GM12878 (cell line): ENCODE results near the gene CD99.

Experiments used
- BCLAF1 ChIP-seq: fragments of 450-650 bp; IDR thresholded peaks from 2 replicates; pipeline ENCODE4 v1.6.1; 2017; ENCODE audit warnings: antibody characterized with exemption, mild to moderate bottlenecking, moderate library complexity
- CTCF ChIP-seq, 3 experiments: IDR thresholded peaks in 2 of 3; conservative IDR thresholded peaks in 1 of 3; 2 replicates each; pipeline ENCODE4 v1.5.1; 2011; ENCODE audit warnings: low read depth in 3 of 3, low read length in 3 of 3, mild to moderate bottlenecking in 3 of 3, control low read depth in 2 of 3, moderate library complexity in 2 of 3, inconsistent platforms in 1 of 3, mixed read lengths in 1 of 3; ENCODE audit not compliant: control insufficient read depth in 2 of 3, insufficient read depth in 1 of 3; ENCODE audit errors: extremely low read depth in 1 of 3
- PAX8 ChIP-seq: fragments of 450-650 bp; IDR thresholded peaks from 2 replicates; pipeline ENCODE4 v1.6.1; 2017; ENCODE audit warnings: mild to moderate bottlenecking, moderate library complexity
- POLR2AphosphoS5 ChIP-seq: IDR thresholded peaks from 2 replicates; pipeline ENCODE4 v1.6.1; 2011; ENCODE audit warnings: mild to moderate bottlenecking, low read length, inconsistent platforms
- TAF1 ChIP-seq: IDR thresholded peaks from 2 replicates; pipeline ENCODE4 v1.6.1; 2011; ENCODE audit warnings: mild to moderate bottlenecking, low read depth, low read length, borderline replicate concordance
- USF2 ChIP-seq: IDR thresholded peaks from 2 replicates; pipeline ENCODE4 v1.6.1; 2011; ENCODE audit warnings: low read depth, low read length, improper control_type of control experiment, borderline replicate concordance
- YY1 ChIP-seq: IDR thresholded peaks from 2 replicates; pipeline ENCODE4 v1.6.1; 2011; ENCODE audit warnings: low read depth, mild to moderate bottlenecking, low read length
- ZBTB40 ChIP-seq: fragments of 450-650 bp; IDR thresholded peaks from 2 replicates; pipeline ENCODE4 v1.6.1; 2016; ENCODE audit warnings: mild to moderate bottlenecking, moderate library complexity, borderline replicate concordance

GRCh38 chrX:2748815-2749188, 57.7 kb downstream of the CD99 start:
- TF ChIP-seq BCLAF1 (no peak), ZBTB40 (no peak), CTCF (IDR thresholded peaks at IDR 0.05 in 2 of 3, conservative IDR thresholded peaks at IDR 0.05 in 1 of 3; ENCODE audit: control insufficient read depth in 2 of 3, extremely low read depth in 1 of 3, insufficient read depth in 1 of 3, low read depth in 3 of 3, low read length in 3 of 3) (no peak), YY1 (no peak), USF2 (no peak), TAF1 (no peak), POLR2AphosphoS5 (no peak), PAX8 (no peak)
